Measurements from ENCODE around the gene CLEC9A. TPM values are rescaled to one million over a fixed set of nuclear protein-coding genes. Genes with fewer than 3 reads are reported as not detected.

The CLEC9A gene
- total RNA-seq, 2 experiments from 2014 or later = not detected

DNA sequence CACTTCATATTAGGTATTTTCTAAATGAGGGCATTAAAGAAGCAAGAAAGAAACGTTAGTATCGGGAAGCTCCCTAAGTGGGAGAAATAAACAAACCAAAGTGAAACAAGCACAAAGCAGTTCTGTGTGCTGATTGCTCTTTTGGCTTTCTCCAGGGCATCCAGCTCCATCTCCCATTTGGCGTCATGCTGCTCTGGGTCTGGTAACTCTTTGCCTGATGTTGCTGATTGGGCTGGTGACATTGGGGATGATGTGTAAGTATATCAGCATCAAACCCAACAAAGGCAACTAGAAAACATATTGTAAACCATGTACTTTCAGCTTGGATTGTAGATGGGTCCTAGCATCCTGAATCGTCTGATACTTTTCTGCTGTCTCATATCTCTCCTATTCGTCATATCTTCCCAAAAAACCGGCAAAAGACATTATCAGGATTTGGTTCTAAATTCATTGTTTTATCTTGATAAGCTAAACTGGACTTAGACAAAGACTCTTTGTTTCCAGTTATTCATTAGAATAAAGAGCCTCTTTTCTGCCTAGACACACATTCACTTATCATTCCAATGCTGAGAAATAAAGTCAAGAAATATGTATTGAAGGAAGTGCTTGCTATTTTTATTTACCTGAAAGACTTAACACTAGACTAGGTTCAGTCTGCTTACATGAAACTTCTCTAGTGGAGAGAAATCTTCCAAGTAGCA is 17.7 kb upstream of the CLEC9A start:
- Histone ChIP-seq H3K4me3 (ENCODE audit: low read depth, low read length, poor library complexity, severe bottlenecking) (no peak overlapping the region), H2AFZ (ENCODE audit: low read length) (no peak overlapping the region), H3K79me2 (ENCODE audit: insufficient read depth, low read depth, low read length) (no peaks in the 10 kb centered on the region), H3K9me3 (ENCODE audit: low read length) (no peaks in the 10 kb centered on the region), H3K4me1 (ENCODE audit: insufficient read depth, low read length, poor library complexity, severe bottlenecking) (no peaks in the 10 kb centered on the region), H3K27ac (ENCODE audit: low read depth, low read length, poor library complexity, severe bottlenecking) (no peak overlapping the region), H3K4me2 (ENCODE audit: low read length) (no peak overlapping the region), H3K36me3 (ENCODE audit: insufficient read depth, low read length) (no peaks in the 10 kb centered on the region), H4K20me1 (ENCODE audit: insufficient read depth, low read length) (no peaks in the 10 kb centered on the region), H3K9me2 (ENCODE audit: insufficient read depth, low read length) (no peaks in the 10 kb centered on the region)
- TF ChIP-seq, protein P1, sequence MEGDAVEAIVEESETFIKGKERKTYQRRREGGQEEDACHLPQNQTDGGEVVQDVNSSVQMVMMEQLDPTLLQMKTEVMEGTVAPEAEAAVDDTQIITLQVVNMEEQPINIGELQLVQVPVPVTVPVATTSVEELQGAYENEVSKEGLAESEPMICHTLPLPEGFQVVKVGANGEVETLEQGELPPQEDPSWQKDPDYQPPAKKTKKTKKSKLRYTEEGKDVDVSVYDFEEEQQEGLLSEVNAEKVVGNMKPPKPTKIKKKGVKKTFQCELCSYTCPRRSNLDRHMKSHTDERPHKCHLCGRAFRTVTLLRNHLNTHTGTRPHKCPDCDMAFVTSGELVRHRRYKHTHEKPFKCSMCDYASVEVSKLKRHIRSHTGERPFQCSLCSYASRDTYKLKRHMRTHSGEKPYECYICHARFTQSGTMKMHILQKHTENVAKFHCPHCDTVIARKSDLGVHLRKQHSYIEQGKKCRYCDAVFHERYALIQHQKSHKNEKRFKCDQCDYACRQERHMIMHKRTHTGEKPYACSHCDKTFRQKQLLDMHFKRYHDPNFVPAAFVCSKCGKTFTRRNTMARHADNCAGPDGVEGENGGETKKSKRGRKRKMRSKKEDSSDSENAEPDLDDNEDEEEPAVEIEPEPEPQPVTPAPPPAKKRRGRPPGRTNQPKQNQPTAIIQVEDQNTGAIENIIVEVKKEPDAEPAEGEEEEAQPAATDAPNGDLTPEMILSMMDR (conservative IDR thresholded peaks at IDR 0.05; ENCODE audit: low read length) = no peak
- TF ChIP-seq EZH2phosphoT487 (IDR thresholded peaks at IDR 0.05; ENCODE audit: borderline replicate concordance, low read depth, low read length) = no peak
- BruUV-seq (replicated peaks) = no TSS peak
- intact Hi-C loops (cut with micrococcal nuclease; ENCODE audit: unreplicated experiment) = no loop called here
- DNase-seq (ENCODE audit: low spot score) = no peak
- ChIA-PET CTCF (ENCODE audit: unreplicated experiment) (no interaction called here), POLR2A (interaction anchor here (0.6 to 1.7 kb wide), 4 partner anchors 11 to 214 kb away, joined by 3 to 6 read pairs (median 4); no protein-coding TSS in a partner anchor)

DNA sequence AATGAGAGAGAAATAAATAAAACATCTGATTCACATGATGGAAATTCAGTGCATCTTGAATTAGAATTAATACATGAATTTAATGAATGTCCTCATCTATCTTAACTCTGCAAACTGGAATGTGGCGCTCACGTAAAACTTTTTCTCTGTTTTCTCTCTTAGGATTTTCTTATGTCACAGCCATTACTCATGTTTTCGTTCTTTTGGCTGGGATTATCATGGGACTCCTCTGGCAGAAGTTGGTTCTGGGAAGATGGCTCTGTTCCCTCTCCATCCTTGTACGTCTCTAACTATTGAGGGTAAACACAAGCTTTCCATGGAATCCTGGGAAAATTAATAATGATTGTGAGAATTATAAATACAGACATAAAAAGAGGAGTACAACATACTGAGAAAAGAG is 15.0 kb upstream of the CLEC9A start:
- Histone ChIP-seq H3K9me3 (ENCODE audit: low read length) (no peaks in the 10 kb centered on the region), H3K36me3 (ENCODE audit: insufficient read depth, low read length) (no peaks in the 10 kb centered on the region), H3K27ac (ENCODE audit: low read depth, low read length, poor library complexity, severe bottlenecking) (no peak overlapping the region), H3K4me1 (ENCODE audit: insufficient read depth, low read length, poor library complexity, severe bottlenecking) (no peaks in the 10 kb centered on the region), H4K20me1 (ENCODE audit: insufficient read depth, low read length) (no peaks in the 10 kb centered on the region), H3K4me2 (ENCODE audit: low read length) (no peak overlapping the region), H3K9me2 (ENCODE audit: insufficient read depth, low read length) (no peaks in the 10 kb centered on the region), H3K79me2 (ENCODE audit: insufficient read depth, low read depth, low read length) (no peaks in the 10 kb centered on the region), H2AFZ (ENCODE audit: low read length) (no peak overlapping the region), H3K4me3 (ENCODE audit: low read depth, low read length, poor library complexity, severe bottlenecking) (no peak overlapping the region)
- BruUV-seq (replicated peaks) = no TSS peak
- TF ChIP-seq EZH2phosphoT487 (IDR thresholded peaks at IDR 0.05; ENCODE audit: borderline replicate concordance, low read depth, low read length) = no peak
- TF ChIP-seq, protein P1 (conservative IDR thresholded peaks at IDR 0.05; ENCODE audit: low read length) = no peak
- DNase-seq (ENCODE audit: low spot score) = no peak
- POLR2A ChIA-PET = no interaction called here
- CTCF ChIA-PET (ENCODE audit: unreplicated experiment) = no interaction called here
- intact Hi-C loops (cut with micrococcal nuclease; ENCODE audit: unreplicated experiment) = loop anchor here (5.0 kb wide), 1 partner anchor 127 kb away; no protein-coding TSS in a partner anchor

DNA sequence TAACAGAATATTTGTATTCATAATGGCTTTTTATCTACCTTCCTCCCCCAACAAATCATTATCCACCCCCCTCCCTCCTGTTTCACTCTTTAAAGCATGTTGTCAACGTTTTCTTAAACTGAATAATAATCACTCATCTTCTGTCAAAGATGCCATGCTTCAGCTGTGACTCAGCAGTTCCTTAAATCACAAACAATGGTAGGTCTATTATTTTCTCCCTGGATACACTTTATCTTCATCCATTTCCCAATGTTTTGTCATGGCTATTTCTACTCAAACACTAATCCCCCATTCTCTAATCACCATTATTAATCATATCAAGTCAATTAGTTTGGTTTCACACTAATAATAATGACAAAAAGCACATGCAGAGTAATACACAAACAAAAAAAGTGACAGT is 13.6 kb upstream of the CLEC9A start:
- intact Hi-C loops (cut with micrococcal nuclease; ENCODE audit: unreplicated experiment) = loop anchor here (5.0 kb wide), 1 partner anchor 125 kb away; no protein-coding TSS in a partner anchor
- Histone ChIP-seq H2AFZ (ENCODE audit: low read length) (no peak overlapping the region; the same call in 1 of the 2 replicates), H4K20me1 (ENCODE audit: insufficient read depth, low read length) (no peaks in the 10 kb centered on the region), H3K9me3 (ENCODE audit: low read length) (no peaks in the 10 kb centered on the region), H3K9me2 (ENCODE audit: insufficient read depth, low read length) (no peaks in the 10 kb centered on the region), H3K36me3 (ENCODE audit: insufficient read depth, low read length) (no peaks in the 10 kb centered on the region), H3K4me2 (ENCODE audit: low read length) (no peak overlapping the region), H3K27ac (ENCODE audit: low read depth, low read length, poor library complexity, severe bottlenecking) (no peak overlapping the region), H3K4me3 (ENCODE audit: low read depth, low read length, poor library complexity, severe bottlenecking) (no peak overlapping the region), H3K79me2 (ENCODE audit: insufficient read depth, low read depth, low read length) (no peaks in the 10 kb centered on the region), H3K4me1 (ENCODE audit: insufficient read depth, low read length, poor library complexity, severe bottlenecking) (no peaks in the 10 kb centered on the region)
- no TSS peak for BruUV-seq (replicated peaks)
- ChIA-PET CTCF (ENCODE audit: unreplicated experiment) (no interaction called here), POLR2A (no interaction called here)
- TF ChIP-seq, protein P1 (conservative IDR thresholded peaks at IDR 0.05; ENCODE audit: low read length) = no peak
- no peak for TF ChIP-seq EZH2phosphoT487 (IDR thresholded peaks at IDR 0.05; ENCODE audit: borderline replicate concordance, low read depth, low read length)
- no peak for DNase-seq (ENCODE audit: low spot score)

All from OCI-LY7 (cell line).